PC-9 (cell line): ENCODE results near the gene HHLA2. TPM values are rescaled to one million over a fixed set of nuclear protein-coding genes. Genes with fewer than 3 reads are reported as not detected.
"Not testable (repeated sequence)": the region's sequence is repeated elsewhere in the genome, so short reads cannot be mapped to it uniquely, and the experiment has no call there.

Experiments used
- BruUV-seq: library from RNA; stranded (reverse); fragments of 400-500 nt; replicated peaks from 2 replicates; lab custom pipeline; 2021; lab: Mats Ljungman, UMichigan
- CTCF ChIA-PET: fragments of 300-600 bp; sonication (Branson Sonifier 250); formaldehyde crosslinking; loops from one replicate; lab custom pipeline; 2022; ENCODE audit warnings: antibody characterized with exemption; lab: Charles Lee
- POLR2A ChIA-PET: fragments of 300-600 bp; sonication (Branson Sonifier 250); formaldehyde crosslinking; loops from one replicate; lab custom pipeline; 2022; ENCODE audit warnings: antibody characterized with exemption; ENCODE audit not compliant: unreplicated experiment; lab: Charles Lee
- DNase-seq, 2 experiments: peaks; one replicate each; pipeline versions ENCODE4 v3.0.0 to v3.0.0-alpha.2; 2015 to 2022; ENCODE audit warnings: mixed read lengths in 1 of 2
- H2AFZ ChIP-seq: fragments of 200-600 bp; sonication (generic); 2 replicates; pipeline ENCODE4 v1.8.1; 2017; ENCODE audit warnings: antibody characterized with exemption
- H3F3A ChIP-seq: fragments of 200-600 bp; sonication (generic); 2 replicates; pipeline ENCODE4 v1.8.1; 2017; ENCODE audit warnings: antibody characterized with exemption, mild to moderate bottlenecking, low read depth; ENCODE audit not compliant: insufficient read depth
- H3K27ac ChIP-seq: fragments of 200-600 bp; sonication (generic); 2 replicates; pipeline ENCODE4 v1.6.1; 2016; ENCODE audit warnings: mixed run types
- H3K27me3 ChIP-seq: fragments of 200-600 bp; sonication (generic); 2 replicates; pipeline ENCODE4 v1.6.1; 2016; ENCODE audit warnings: low read depth, mixed run types; ENCODE audit not compliant: insufficient read depth
- H3K36me3 ChIP-seq: fragments of 200-600 bp; sonication (generic); 2 replicates; pipeline ENCODE4 v1.6.1; 2016; ENCODE audit warnings: low read depth, mixed run types
- H3K4me1 ChIP-seq: fragments of 200-600 bp; sonication (generic); replicated peaks from 2 replicates; pipeline ENCODE4 v1.6.1; 2016; ENCODE audit warnings: mixed run types; ENCODE audit not compliant: insufficient read depth
- H3K4me2 ChIP-seq: fragments of 200-600 bp; sonication (generic); 2 replicates; pipeline ENCODE4 v1.6.1; 2017; ENCODE audit warnings: mixed run types
- H3K4me3 ChIP-seq: fragments of 200-600 bp; sonication (generic); 2 replicates; pipeline ENCODE4 v1.6.1; 2016; ENCODE audit warnings: mixed run types
- H3K79me2 ChIP-seq: fragments of 200-600 bp; sonication (generic); 2 replicates; pipeline ENCODE4 v1.6.1; 2017; ENCODE audit warnings: low read depth, mixed run types
- H3K9me2 ChIP-seq: fragments of 200-600 bp; sonication (generic); 2 replicates; pipeline ENCODE4 v1.8.1; 2017; ENCODE audit warnings: mild to moderate bottlenecking; ENCODE audit not compliant: insufficient read depth
- H3K9me3 ChIP-seq: fragments of 200-600 bp; sonication (generic); 2 replicates; pipeline ENCODE4 v1.8.1; 2016; ENCODE audit warnings: low read depth; ENCODE audit not compliant: insufficient read depth
- H4K20me1 ChIP-seq: fragments of 200-600 bp; sonication (generic); 2 replicates; pipeline ENCODE4 v1.8.1; 2017; ENCODE audit not compliant: insufficient read depth
- CTCF ChIP-seq: fragments of 200-600 bp; sonication (generic); conservative IDR thresholded peaks from 2 replicates; pipeline ENCODE4 v1.6.1; 2017; ENCODE audit warnings: mixed run types, antibody characterized with exemption, mild to moderate bottlenecking, moderate library complexity
- EZH2 ChIP-seq: fragments of 200-600 bp; sonication (generic); IDR thresholded peaks from 2 replicates; pipeline ENCODE4 v1.8.0; 2017; ENCODE audit warnings: antibody characterized with exemption, low read depth
- intact Hi-C: fragments of 100-400 bp; cut with micrococcal nuclease; formaldehyde crosslinking; loops from one replicate; pipeline ENCODE4 v1.10.0; 2022; ENCODE audit not compliant: unreplicated experiment
- total RNA-seq: library from RNA; stranded (reverse); gene quantifications from 2 replicates; pipeline ENCODE4 v1.2.3, GENCODE V29; 2021

Gene HHLA2
- total RNA-seq, 1 experiment from 2014 or later = not detected

GRCh38 chr3:108287146-108287545 is 9.2 kb upstream of the HHLA2 start:
- BruUV-seq = no TSS peak
- H3K9me2 ChIP-seq = no peaks in the 10 kb centered on the region
- H2AFZ ChIP-seq = no peak overlapping the region
- H3K4me2 ChIP-seq = no peak overlapping the region
- H4K20me1 ChIP-seq = no peaks in the 10 kb centered on the region
- no peak for TF ChIP-seq CTCF
- no peak for TF ChIP-seq EZH2
- no peaks in the 10 kb centered on the region for H3K79me2 ChIP-seq
- POLR2A ChIA-PET = no interaction called here
- H3K27me3 ChIP-seq = no peaks in the 10 kb centered on the region
- no peak overlapping the region for H3K27ac ChIP-seq
- DNase-seq = no peak
- peaks cover 4% of the 10 kb centered on the region; the same call in 1 of the 2 replicates for H3K9me3 ChIP-seq
- H3F3A ChIP-seq = no peaks in the 10 kb centered on the region
- H3K36me3 ChIP-seq = no peaks in the 10 kb centered on the region
- CTCF ChIA-PET = no interaction called here
- peaks cover 16% of the 10 kb centered on the region for H3K4me1 ChIP-seq
- H3K4me3 ChIP-seq = no peak overlapping the region
- intact Hi-C loops = no loop called here

- CTCF ChIA-PET, H3K36me3 ChIP-seq, H3K27ac ChIP-seq, DNase-seq, H3K4me1 ChIP-seq, H3F3A ChIP-seq, H3K9me3 ChIP-seq, H3K4me3 ChIP-seq, POLR2A ChIA-PET, intact Hi-C loops, H3K9me2 ChIP-seq, H3K79me2 ChIP-seq, H2AFZ ChIP-seq, BruUV-seq, H3K27me3 ChIP-seq, H3K4me2 ChIP-seq, H4K20me1 ChIP-seq: not testable (repeated sequence)
Observed at GRCh38 chr3:108288193-108288592, 8.2 kb upstream of the HHLA2 start.

GRCh38 chr3:108289159-108289558 is 7.2 kb upstream of the HHLA2 start:
- DNase-seq = no peak
- Histone ChIP-seq H3K9me2 (no peaks in the 10 kb centered on the region), H3F3A (no peaks in the 10 kb centered on the region), H3K4me2 (no peak overlapping the region), H3K4me3 (no peak overlapping the region), H3K27me3 (no peaks in the 10 kb centered on the region), H3K36me3 (no peaks in the 10 kb centered on the region), H3K27ac (no peak overlapping the region), H2AFZ (no peak overlapping the region), H4K20me1 (no peaks in the 10 kb centered on the region), H3K79me2 (no peaks in the 10 kb centered on the region), H3K4me1 (no peaks in the 10 kb centered on the region), H3K9me3 (peaks cover 4% of the 10 kb centered on the region; the same call in 1 of the 2 replicates)
- no TSS peak for BruUV-seq
- POLR2A ChIA-PET = no interaction called here
- CTCF ChIA-PET = no interaction called here
- intact Hi-C loops = no loop called here
- TF ChIP-seq EZH2 (no peak), CTCF (no peak)

- no peak for TF ChIP-seq EZH2
- no peak for TF ChIP-seq CTCF
- no TSS peak for BruUV-seq
- Histone ChIP-seq H3F3A (no peaks in the 10 kb centered on the region), H3K4me3 (no peak overlapping the region), H3K36me3 (no peaks in the 10 kb centered on the region), H3K27me3 (no peaks in the 10 kb centered on the region), H3K4me1 (no peaks in the 10 kb centered on the region), H3K4me2 (no peak overlapping the region), H4K20me1 (no peaks in the 10 kb centered on the region), H3K79me2 (no peaks in the 10 kb centered on the region), H2AFZ (no peak overlapping the region), H3K9me3 (peaks cover 4% of the 10 kb centered on the region; the same call in 1 of the 2 replicates), H3K9me2 (no peaks in the 10 kb centered on the region), H3K27ac (no peak overlapping the region)
- DNase-seq = no peak
- intact Hi-C loops = no loop called here
- ChIA-PET POLR2A (no interaction called here), CTCF (no interaction called here)
Observed at GRCh38 chr3:108292450-108292849, 3.9 kb upstream of the HHLA2 start.
